K562 treated with DMSO at 1 percent for 4 hours (cell line): ENCODE measurements around the gene BBS2. TPM values are rescaled to one million over a fixed set of nuclear protein-coding genes. Genes with fewer than 3 reads are reported as not detected.

Experiments
- total RNA-seq: library from RNA; unstranded; fragments of 300-600 nt; gene quantifications from 2 replicates; pipeline ENCODE4 v1.2.3, GENCODE V29; 2022; ENCODE audit not compliant: insufficient read depth

The BBS2 gene, protein sequence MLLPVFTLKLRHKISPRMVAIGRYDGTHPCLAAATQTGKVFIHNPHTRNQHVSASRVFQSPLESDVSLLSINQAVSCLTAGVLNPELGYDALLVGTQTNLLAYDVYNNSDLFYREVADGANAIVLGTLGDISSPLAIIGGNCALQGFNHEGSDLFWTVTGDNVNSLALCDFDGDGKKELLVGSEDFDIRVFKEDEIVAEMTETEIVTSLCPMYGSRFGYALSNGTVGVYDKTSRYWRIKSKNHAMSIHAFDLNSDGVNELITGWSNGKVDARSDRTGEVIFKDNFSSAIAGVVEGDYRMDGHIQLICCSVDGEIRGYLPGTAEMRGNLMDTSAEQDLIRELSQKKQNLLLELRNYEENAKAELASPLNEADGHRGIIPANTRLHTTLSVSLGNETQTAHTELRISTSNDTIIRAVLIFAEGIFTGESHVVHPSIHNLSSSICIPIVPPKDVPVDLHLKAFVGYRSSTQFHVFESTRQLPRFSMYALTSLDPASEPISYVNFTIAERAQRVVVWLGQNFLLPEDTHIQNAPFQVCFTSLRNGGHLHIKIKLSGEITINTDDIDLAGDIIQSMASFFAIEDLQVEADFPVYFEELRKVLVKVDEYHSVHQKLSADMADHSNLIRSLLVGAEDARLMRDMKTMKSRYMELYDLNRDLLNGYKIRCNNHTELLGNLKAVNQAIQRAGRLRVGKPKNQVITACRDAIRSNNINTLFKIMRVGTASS
- total RNA-seq, result 12.4 and 21.7 TPM in 2 replicates

GRCh38 chr16:56519459-56520250, at the start of gene BBS2:
TSS of gene BBS2 (minus strand) at chr16:56520024. CDS start at chr16:56519862, 162 bp downstream.

DNA sequence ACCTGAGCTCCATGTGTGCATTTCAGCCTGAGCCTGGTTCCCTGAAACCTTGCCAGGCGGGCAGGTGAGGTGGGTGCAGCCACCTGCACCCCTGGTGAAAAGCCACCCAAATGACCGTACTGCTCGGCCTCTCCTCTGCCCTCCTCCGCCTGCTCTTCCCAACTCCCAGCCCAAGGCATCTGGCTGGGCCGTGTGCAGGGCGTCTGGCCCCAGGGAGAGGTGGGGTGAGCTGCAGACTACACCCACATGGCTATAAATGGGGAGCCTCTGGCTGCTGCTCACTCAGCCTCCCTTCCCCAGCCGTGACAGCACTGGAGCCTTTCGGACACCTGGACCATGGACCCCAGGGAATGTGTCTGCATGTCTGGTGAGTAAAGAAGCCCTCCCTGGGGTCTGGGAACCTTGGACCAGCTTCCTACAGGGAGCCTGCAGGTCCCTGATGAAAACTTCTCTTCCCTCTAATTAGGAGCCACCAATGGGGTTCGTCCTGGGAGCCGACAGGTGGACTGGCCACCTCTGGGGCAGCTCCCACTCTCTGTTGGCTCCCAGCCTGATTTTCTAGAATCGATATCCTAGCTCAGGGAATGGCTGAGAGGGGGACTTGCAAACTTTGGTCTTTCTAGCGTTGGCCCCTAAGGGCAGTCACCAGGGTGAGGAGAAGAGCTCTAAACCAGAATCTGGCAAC, 45.1 kb upstream of the BBS2 start, which contains the start of gene MT4:
Gene MT4 (plus strand): TSS at position 281 of the 685 bp plus-strand sequence. CDS start 56 bp downstream, at position 337.

GRCh38 chr16:56450986-56451752, 68.7 kb downstream of the BBS2 start, which contains the start of the genes NUDT21 and OGFOD1:
TSS of gene NUDT21 (minus strand) at chr16:56451332. CDS start at chr16:56451202, 130 bp downstream.
TSS of gene OGFOD1 (plus strand) at chr16:56451554. CDS start at chr16:56451613, 59 bp downstream.

Other genes with a start within 250 kb of the BBS2 start
- gene AMFR, start 94.5 kb downstream of the BBS2 start, total RNA-seq, result 106 and 107 TPM in 2 replicates
- gene NUDT21, start 68.7 kb downstream of the BBS2 start, total RNA-seq, result 39.5 and 63.7 TPM in 2 replicates
- gene OGFOD1, start 68.5 kb downstream of the BBS2 start, total RNA-seq, result 23.1 and 26.9 TPM in 2 replicates
- not detected in 2 replicates for gene MT4, start 45.0 kb upstream of the BBS2 start, total RNA-seq
- gene MT3, start 69.5 kb upstream of the BBS2 start, total RNA-seq, result not detected in 2 replicates
- gene MT2A, start 88.6 kb upstream of the BBS2 start, total RNA-seq, result 10.0 and 23.8 TPM in 2 replicates
- not detected in 2 replicates for gene MT1E, start 105.8 kb upstream of the BBS2 start, total RNA-seq
- gene MT1M, start 112.6 kb upstream of the BBS2 start, total RNA-seq, result not detected in 2 replicates
- not detected in 2 replicates for gene MT1A, start 118.6 kb upstream of the BBS2 start, total RNA-seq
- gene MT1B, start 131.9 kb upstream of the BBS2 start, total RNA-seq, result not detected in 2 replicates
- not detected in 2 replicates for gene MT1F, start 137.9 kb upstream of the BBS2 start, total RNA-seq
- not detected in 2 replicates for gene MT1G, start 148.0 kb upstream of the BBS2 start, total RNA-seq
- not detected in 2 replicates for gene MT1H, start 149.8 kb upstream of the BBS2 start, total RNA-seq
- 12.9 TPM in 1 of 2 replicates, not detected in the other for gene MT1X, start 162.4 kb upstream of the BBS2 start, total RNA-seq
- 55.8 and 61.2 TPM in 2 replicates for gene NUP93, start 210.1 kb upstream of the BBS2 start, total RNA-seq